COLO668 (cell line): ENCODE measurements around the gene TGDS.
"Not testable (repeated sequence)": the region's sequence is repeated elsewhere in the genome, so short reads cannot be mapped to it uniquely, and the experiment has no call there.

Source experiments
- DNase-seq: peaks from one replicate; lab custom pipeline; 2025; ENCODE audit not compliant: unreplicated experiment; lab: John Stamatoyannopoulos, UW

The TGDS gene

DNA sequence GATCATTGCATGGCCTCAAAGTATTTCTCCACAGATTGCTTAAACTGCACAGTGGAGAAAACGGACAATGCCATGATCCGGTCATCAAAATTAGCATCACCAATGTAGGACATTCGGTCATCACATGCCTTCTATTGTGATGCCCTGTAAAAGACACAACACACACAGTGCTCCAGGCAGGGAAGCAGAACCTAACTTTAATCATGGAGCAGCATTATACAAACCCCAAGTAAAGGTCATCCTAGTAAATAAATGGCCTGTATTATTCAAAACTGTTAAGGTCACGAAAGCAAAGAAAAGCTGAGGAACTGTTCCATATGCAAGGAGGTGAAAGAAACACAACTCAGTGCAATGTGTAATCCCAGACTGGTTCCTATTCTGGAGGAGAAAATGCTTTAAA lies 42.2 kb downstream of the TGDS start:
- no peak for DNase-seq

DNA sequence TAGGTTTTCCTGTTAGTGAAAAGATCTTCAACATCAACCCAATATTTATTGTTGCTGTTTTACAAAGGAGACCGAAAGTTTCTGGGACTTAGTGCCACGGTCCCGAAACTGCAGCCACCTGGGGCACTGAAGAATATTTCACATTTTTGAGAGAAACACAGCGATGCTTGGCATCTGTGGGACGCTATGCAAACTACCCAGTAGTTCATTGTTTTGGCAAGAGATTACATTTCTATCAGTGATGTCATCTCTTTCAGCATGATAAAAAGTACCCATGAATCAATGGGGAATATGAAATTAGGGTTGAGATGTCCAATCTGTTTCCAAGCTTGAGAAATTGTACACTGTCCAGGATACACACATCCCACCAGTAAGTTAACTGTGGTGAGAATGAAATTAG lies 43.9 kb downstream of the TGDS start:
- no peak for DNase-seq

DNA sequence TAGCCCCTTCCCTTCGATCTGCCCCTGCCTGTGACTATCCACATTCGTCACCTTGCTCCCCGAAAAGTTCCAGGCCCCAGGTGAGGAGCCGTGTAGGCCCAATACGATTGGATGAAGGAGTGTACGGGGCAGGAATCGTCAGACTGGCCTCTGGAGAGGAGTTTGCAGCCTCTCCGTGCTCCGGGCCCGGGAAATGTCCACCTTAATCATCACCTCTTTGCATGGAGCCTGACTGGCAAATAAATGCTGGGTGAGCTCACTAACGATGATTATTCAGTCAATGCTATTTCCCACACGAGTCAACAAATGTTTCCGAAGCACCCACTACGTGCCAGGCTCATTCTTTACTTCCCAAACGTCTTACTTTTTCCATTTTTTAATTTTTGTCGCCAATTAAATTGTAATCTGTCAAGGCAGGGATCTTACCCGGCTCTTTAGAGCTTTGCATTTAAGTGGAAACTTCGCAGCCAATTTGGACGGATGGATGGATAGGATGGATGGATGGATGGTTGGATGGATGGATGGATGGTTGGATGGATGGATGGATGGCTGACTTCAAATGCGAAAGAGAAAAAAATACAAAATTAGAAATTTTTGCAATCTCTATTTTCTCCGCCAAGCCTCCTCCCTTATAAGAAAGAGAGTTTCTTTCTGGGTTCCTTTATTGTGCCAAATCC lies 45.8 kb downstream of the TGDS start:
- DNase-seq, result peak; percentile 85

DNA sequence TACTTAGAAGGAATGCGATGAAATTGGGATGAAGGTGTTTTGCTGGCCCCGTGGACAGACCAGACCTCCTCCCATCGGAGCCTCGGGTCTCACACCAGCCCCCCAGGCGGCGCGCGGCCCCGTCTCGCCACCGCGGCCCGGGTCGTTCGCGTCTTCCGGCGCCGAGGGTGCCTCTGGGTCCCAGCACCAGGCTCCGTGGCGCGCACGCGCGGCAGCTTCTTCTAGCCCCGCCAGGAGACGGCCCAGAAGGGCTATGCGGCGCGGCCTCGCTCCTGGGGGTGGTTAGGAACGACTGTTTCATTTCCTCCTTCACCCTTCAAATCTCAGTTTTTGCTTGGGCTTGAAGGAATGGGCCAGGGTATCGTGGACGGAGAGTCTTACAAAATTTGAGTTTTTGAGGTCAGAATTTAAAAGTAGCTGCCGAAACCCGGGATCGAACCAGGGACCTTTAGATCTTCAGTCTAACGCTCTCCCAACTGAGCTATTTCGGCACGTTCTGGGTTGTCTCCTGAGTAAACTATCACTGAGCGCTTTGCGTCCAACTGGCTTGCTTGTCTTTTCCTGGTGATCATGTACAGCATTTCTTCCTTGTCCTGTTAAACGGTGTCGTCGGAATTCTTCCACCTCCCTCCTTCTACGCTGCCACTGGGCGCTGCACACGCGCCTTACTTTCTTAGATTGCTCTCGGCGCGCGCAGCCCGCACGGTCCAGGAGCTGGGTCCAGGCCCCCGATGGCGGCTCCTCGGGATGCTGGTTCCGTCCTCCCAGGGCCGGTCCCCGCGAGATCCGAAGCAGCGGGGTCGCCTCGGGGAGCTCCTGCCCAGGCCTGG lies 46.5 kb downstream of the TGDS start:
- peak; percentile 100 for DNase-seq

DNA sequence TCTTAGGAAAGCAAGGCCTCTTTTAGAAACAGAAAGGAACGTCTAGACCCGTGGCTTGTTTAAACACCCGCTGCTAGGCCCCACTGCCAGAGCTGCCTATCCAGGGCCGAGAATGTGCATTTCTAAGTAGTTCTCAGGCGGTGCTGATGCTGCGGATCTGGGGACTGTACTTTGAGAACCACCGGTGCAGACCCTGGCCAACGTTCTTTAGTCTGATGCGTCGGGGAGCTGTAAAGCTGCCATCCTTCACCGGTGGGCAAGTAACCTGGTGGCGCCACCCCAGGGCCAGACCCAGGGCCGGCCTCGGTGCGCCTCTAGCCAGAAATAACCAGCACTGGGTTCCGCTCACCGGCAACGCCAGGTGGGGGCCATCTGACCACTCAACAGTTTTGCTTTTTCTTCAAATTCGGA lies 47.1 kb downstream of the TGDS start:
- peak; percentile 94 for DNase-seq

DNA sequence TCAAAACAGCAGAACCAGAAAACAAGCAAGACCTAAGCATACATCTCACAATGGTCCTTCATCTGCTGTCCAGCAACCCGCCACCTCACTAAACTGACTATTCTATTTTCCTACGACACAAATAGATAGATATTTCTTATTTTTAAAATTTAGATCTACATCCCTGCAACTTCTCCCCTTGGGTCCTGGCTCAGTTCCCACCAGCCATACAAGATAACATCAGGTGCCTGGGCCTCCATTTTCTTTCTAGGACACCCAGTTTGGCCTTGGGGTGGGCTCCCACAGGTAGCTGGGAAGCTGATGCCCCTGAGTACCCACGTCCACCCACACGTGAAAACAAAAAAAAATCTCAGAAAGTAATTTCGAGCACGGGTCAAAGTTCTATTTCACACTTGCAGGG lies 47.6 kb downstream of the TGDS start:
- no peak for DNase-seq

GRCh38 chr13:94546061-94546839 lies 49.7 kb downstream of the TGDS start:
- no peak for DNase-seq

- no peak for DNase-seq
Observed at GRCh38 chr13:94544922-94545321, 51.0 kb downstream of the TGDS start.

DNA sequence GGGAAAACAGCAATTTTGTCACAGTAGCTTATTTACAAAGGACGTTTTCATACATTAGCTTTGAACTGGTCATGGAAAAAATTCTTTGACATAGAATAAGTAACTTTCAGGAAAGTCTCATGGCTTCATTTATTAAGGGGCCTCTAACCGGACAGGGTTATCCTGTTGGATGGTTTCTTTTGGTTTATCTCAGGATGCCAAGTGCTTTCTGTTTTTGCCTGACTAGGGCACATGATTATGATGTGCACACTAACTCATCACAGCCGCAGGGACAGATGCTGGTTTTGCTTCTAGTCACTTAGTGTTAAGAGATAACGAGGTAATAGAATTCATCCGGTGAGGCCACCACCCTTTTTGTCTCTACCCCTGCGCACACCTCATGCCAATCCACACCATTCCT lies 53.0 kb downstream of the TGDS start:
- no peak for DNase-seq

GRCh38 chr13:94537740-94538630 lies 58.0 kb downstream of the TGDS start:
- no peak for DNase-seq

GRCh38 chr13:94535775-94536174 lies 60.2 kb downstream of the TGDS start:
- no peak for DNase-seq

GRCh38 chr13:94535231-94535630 lies 60.7 kb downstream of the TGDS start:
- DNase-seq, result no peak

GRCh38 chr13:94534166-94534565 lies 61.8 kb downstream of the TGDS start:
- DNase-seq, result no peak

DNA sequence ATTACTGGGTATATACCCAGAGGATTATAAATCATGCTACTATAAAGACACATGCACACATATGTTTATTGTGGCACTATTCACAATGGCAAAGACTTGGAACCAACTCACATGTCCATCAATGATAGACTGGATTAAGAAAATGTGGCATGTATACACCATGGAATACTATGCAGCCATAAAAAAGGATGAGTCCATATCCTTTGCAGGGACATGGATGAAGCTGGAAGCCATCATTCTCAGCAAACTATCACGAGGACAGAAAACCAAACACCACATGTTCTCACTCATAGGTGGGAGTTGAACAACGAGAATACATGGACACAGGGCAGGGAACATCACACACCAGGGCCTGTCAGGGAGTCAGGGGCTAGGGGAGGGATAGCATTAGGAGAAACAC lies 63.7 kb downstream of the TGDS start:
- not testable (repeated sequence) for DNase-seq

DNA sequence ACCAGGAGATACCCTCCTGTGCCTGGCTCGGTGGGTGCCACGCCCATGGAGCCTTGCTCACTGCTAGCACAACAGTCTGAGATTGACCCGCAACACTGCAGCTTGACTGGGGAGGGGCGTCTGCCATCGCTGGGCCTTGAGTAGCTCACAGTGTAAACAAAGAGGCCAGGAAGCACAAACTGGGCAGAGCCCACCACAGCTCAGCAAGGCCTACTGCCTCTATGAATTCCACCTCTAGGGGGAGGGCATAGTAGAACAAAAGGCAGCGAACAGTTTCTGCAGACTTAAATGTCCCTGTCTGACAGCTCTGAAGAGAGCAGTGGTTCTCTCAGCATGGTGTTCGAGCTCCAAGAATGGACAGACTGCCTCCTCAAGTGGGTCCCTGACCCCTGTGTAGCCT lies 69.0 kb downstream of the TGDS start:
- DNase-seq, result not testable (repeated sequence)

DNA sequence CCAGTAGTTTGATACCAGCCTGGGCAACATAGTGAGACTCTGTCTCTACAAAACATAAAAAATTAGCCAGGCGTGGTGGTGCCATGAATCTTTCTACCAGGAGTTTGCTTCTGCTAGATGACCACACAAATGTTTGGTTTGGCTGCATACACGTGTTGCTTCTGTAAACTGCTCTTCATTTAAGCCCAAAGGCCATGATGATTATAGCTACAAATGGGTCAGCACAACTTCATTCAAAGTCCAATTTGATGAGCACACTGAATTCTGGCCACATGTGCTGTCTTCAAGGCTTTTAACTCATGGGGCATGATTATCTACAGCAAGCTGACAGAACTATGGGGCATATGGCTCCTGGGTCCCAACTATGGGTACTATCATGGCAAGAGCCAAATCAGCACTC lies 70.2 kb downstream of the TGDS start:
- no peak for DNase-seq

- no peak for DNase-seq
Observed at GRCh38 chr13:94524407-94524806, 71.5 kb downstream of the TGDS start.
